Activated CD4-positive, alpha-beta T cell treated with anti-CD3 and anti-CD28 coated beads for 36 hours (primary cell): ENCODE results near the gene FBXO3. TPM values are rescaled to one million over a fixed set of nuclear protein-coding genes. Genes with fewer than 3 reads are reported as not detected.
A peak's percentile ranks its signal among the peaks of the same experiment; 100 is the strongest.
"Not testable (repeated sequence)": the region's sequence is repeated elsewhere in the genome, so short reads cannot be mapped to it uniquely, and the experiment has no call there.

ENCODE experiments used
- ATAC-seq: fragments of 200-7000 bp; cut with Tn5 transposase; one replicate; pipeline ENCODE4 v1.10.0; 2021; ENCODE audit warnings: mild to moderate bottlenecking, moderate library complexity
- CTCF ChIA-PET: fragments of 350-600 bp; sonication (Branson Sonifier 250); formaldehyde crosslinking; loops from one replicate; lab custom pipeline; 2021; ENCODE audit warnings: antibody characterized with exemption; lab: Charles Lee
- POLR2A ChIA-PET: fragments of 350-600 bp; sonication (Branson Sonifier 250); formaldehyde crosslinking; loops from one replicate; lab custom pipeline; 2021; ENCODE audit warnings: antibody characterized with exemption, inconsistent platforms; lab: Charles Lee
- DNase-seq: peaks from one replicate; pipeline ENCODE4 v3.0.0-alpha.2; 2020
- H3K27ac Mint-ChIP-seq: one replicate; pipeline ENCODE4 v1.8.0; 2021; ENCODE audit warnings: mixed read lengths
- H3K27me3 Mint-ChIP-seq: one replicate; pipeline ENCODE4 v1.8.0; 2021; ENCODE audit warnings: mixed read lengths
- H3K36me3 Mint-ChIP-seq: one replicate; pipeline ENCODE4 v1.8.0; 2021; ENCODE audit warnings: low read depth, mixed read lengths
- H3K4me1 Mint-ChIP-seq: one replicate; pipeline ENCODE4 v1.8.0; 2021; ENCODE audit warnings: mixed read lengths
- H3K4me3 Mint-ChIP-seq: one replicate; pipeline ENCODE4 v1.8.0; 2021; ENCODE audit warnings: mild to moderate bottlenecking, moderate library complexity, mixed read lengths
- H3K9me3 Mint-ChIP-seq: one replicate; pipeline ENCODE4 v1.8.0; 2021; ENCODE audit warnings: low read depth, mixed read lengths
- intact Hi-C, 2 experiments: fragments of 100-400 bp; cut with DNase I in 1 of 2; cut with micrococcal nuclease in 1 of 2; formaldehyde crosslinking; loops; one replicate each; pipeline versions ENCODE4 v1.14.2 to v1.15.1; 2022 to 2024; cut with DNase I, micrococcal nuclease
- total RNA-seq, 2 experiments: library from RNA; stranded (reverse); gene quantifications; one replicate each; pipeline ENCODE4 v1.2.3, GENCODE V29; 2021

Gene FBXO3
- total RNA-seq, 2 experiments from 2014 or later = 11.4 to 12.2 TPM

GRCh38 chr11:33729072-33729664, 45.2 kb downstream of the FBXO3 start:
- H3K27me3 Mint-ChIP-seq, H3K4me3 Mint-ChIP-seq, CTCF ChIA-PET, ATAC-seq, intact Hi-C loops, H3K9me3 Mint-ChIP-seq, POLR2A ChIA-PET, DNase-seq, H3K27ac Mint-ChIP-seq: not testable (repeated sequence)
- H3K4me1 Mint-ChIP-seq = peaks cover 48% of the 10 kb centered on the region
- H3K36me3 Mint-ChIP-seq = peaks cover 25% of the 10 kb centered on the region

GRCh38 chr11:33727539-33727938, 46.8 kb downstream of the FBXO3 start:
- intact Hi-C loops, CTCF ChIA-PET, ATAC-seq, POLR2A ChIA-PET, DNase-seq, H3K4me3 Mint-ChIP-seq, H3K9me3 Mint-ChIP-seq, H3K27me3 Mint-ChIP-seq, H3K27ac Mint-ChIP-seq: not testable (repeated sequence)
- Mint-ChIP-seq H3K36me3 (peaks cover 13% of the 10 kb centered on the region), H3K4me1 (peaks cover 52% of the 10 kb centered on the region)

- Mint-ChIP-seq H3K9me3 (no peaks in the 10 kb centered on the region), H3K27ac (no peak overlapping the region), H3K27me3 (peaks cover 3% of the 10 kb centered on the region), H3K4me3 (no peak overlapping the region), H3K36me3 (peaks cover 18% of the 10 kb centered on the region), H3K4me1 (peaks cover 49% of the 10 kb centered on the region)
- intact Hi-C loops = no loop called here
- CTCF ChIA-PET = no interaction called here
- POLR2A ChIA-PET = no interaction called here
- ATAC-seq (no peak), DNase-seq (no peak)
Measured at GRCh38 chr11:33725496-33725895, 48.8 kb downstream of the FBXO3 start.

GRCh38 chr11:33724644-33725035, 49.7 kb downstream of the FBXO3 start:
- Mint-ChIP-seq H3K36me3 (peaks cover 25% of the 10 kb centered on the region), H3K27ac (peak overlapping the region; percentile 5), H3K9me3 (no peaks in the 10 kb centered on the region), H3K27me3 (peaks cover 3% of the 10 kb centered on the region), H3K4me3 (no peak overlapping the region), H3K4me1 (peaks cover 49% of the 10 kb centered on the region)
- ATAC-seq = no peak
- CTCF ChIA-PET = interaction anchor here (1.3 kb wide), 1 partner anchor 134 kb away, joined by 4 read pairs; no protein-coding TSS in a partner anchor
- intact Hi-C loops = no loop called here
- DNase-seq = no peak
- POLR2A ChIA-PET = no interaction called here

GRCh38 chr11:33723238-33723881, 51.0 kb downstream of the FBXO3 start:
- H3K36me3 Mint-ChIP-seq = peaks cover 24% of the 10 kb centered on the region
- CTCF ChIA-PET = interaction anchor here (0.6 to 1.2 kb wide), 4 partner anchors 9 to 348 kb away, joined by 3 to 7 read pairs (median 3); no protein-coding TSS in a partner anchor

GRCh38 chr11:33722590-33723234, 51.6 kb downstream of the FBXO3 start:
- intact Hi-C loops = loop anchor here (1.0 kb wide), 2 partner anchors 9 to 14 kb away; partner anchors contain the start of gene CD59 (in 1 of the 2)
- H3K27ac Mint-ChIP-seq = peak overlapping the region; percentile 74

More at GRCh38 chr11:33723238-33723881, 51.0 kb downstream of the FBXO3 start:
- H3K9me3 Mint-ChIP-seq = no peaks in the 10 kb centered on the region
- DNase-seq (no peak), ATAC-seq (peak; percentile 34)
- POLR2A ChIA-PET = interaction anchor here (1.3 kb wide), 1 partner anchor 14 kb away, joined by 5 read pairs; no protein-coding TSS in a partner anchor
- H3K4me1 Mint-ChIP-seq = peaks cover 46% of the 10 kb centered on the region
- H3K4me3 Mint-ChIP-seq = no peak overlapping the region
- H3K27me3 Mint-ChIP-seq = peaks cover 3% of the 10 kb centered on the region
- peak overlapping the region; percentile 74 for H3K27ac Mint-ChIP-seq
- intact Hi-C loops = loop anchor here (1.0 kb wide), 1 partner anchor 8 kb away; no protein-coding TSS in a partner anchor

GRCh38 chr11:33721984-33722383, 52.3 kb downstream of the FBXO3 start:
- H3K27me3 Mint-ChIP-seq = peaks cover 3% of the 10 kb centered on the region
- DNase-seq = no peak
- intact Hi-C loops = loop anchor here in 1 of 2 experiments (1.0 kb wide), 1 partner anchor 14 kb away; the partner anchor contains the start of gene CD59
- peaks cover 23% of the 10 kb centered on the region for H3K36me3 Mint-ChIP-seq
- CTCF ChIA-PET = interaction anchor here (1.1 to 1.5 kb wide), 2 partner anchors 8 to 15 kb away, joined by 4 to 7 read pairs; no protein-coding TSS in a partner anchor
- H3K4me3 Mint-ChIP-seq = no peak overlapping the region
- peaks cover 46% of the 10 kb centered on the region for H3K4me1 Mint-ChIP-seq
- ATAC-seq = no peak
- POLR2A ChIA-PET = interaction anchor here (1.3 kb wide), 1 partner anchor 15 kb away, joined by 5 read pairs; no protein-coding TSS in a partner anchor
- H3K9me3 Mint-ChIP-seq = no peaks in the 10 kb centered on the region
- H3K27ac Mint-ChIP-seq = no peak overlapping the region

More at GRCh38 chr11:33722590-33723234, 51.6 kb downstream of the FBXO3 start:
- Mint-ChIP-seq H3K4me3 (no peak overlapping the region), H3K9me3 (no peaks in the 10 kb centered on the region), H3K27me3 (peaks cover 3% of the 10 kb centered on the region), H3K4me1 (peaks cover 46% of the 10 kb centered on the region), H3K36me3 (peaks cover 21% of the 10 kb centered on the region)
- ChIA-PET POLR2A (interaction anchor here (1.3 kb wide), 1 partner anchor 14 kb away, joined by 5 read pairs; no protein-coding TSS in a partner anchor), CTCF (interaction anchor here (0.6 to 1.5 kb wide), 4 partner anchors 9 to 105 kb away, joined by 3 to 7 read pairs (median 4); no protein-coding TSS in a partner anchor)
- ATAC-seq = peak; percentile 91
- peak; percentile 76 for DNase-seq

- DNase-seq (no peak), ATAC-seq (peak; percentile 7)
- Mint-ChIP-seq H3K4me3 (no peak overlapping the region), H3K27ac (no peak overlapping the region), H3K4me1 (peaks cover 44% of the 10 kb centered on the region), H3K27me3 (peaks cover 1% of the 10 kb centered on the region), H3K36me3 (peaks cover 28% of the 10 kb centered on the region), H3K9me3 (no peaks in the 10 kb centered on the region)
- ChIA-PET POLR2A (no interaction called here), CTCF (interaction anchor here (1.5 kb wide), 1 partner anchor 16 kb away, joined by 4 read pairs; no protein-coding TSS in a partner anchor)
- intact Hi-C loops = no loop called here
Measured at GRCh38 chr11:33721426-33721825, 52.9 kb downstream of the FBXO3 start.

- ChIA-PET CTCF (interaction anchor here (1.3 to 1.9 kb wide), 2 partner anchors 18 to 23 kb away, joined by 4 to 9 read pairs; no protein-coding TSS in a partner anchor), POLR2A (no interaction called here)
- Mint-ChIP-seq H3K4me1 (peaks cover 34% of the 10 kb centered on the region), H3K4me3 (no peak overlapping the region), H3K27me3 (no peaks in the 10 kb centered on the region), H3K36me3 (peaks cover 30% of the 10 kb centered on the region), H3K9me3 (no peaks in the 10 kb centered on the region), H3K27ac (no peak overlapping the region)
- intact Hi-C loops = no loop called here
- ATAC-seq (no peak), DNase-seq (no peak)
Measured at GRCh38 chr11:33719587-33719986, 54.7 kb downstream of the FBXO3 start.

- intact Hi-C loops = no loop called here
- H3K36me3 Mint-ChIP-seq = peaks cover 30% of the 10 kb centered on the region
- ChIA-PET POLR2A (no interaction called here), CTCF (interaction anchor here (0.9 to 4.4 kb wide), 2 partner anchors 24 to 90 kb away, joined by 3 to 66 read pairs; no protein-coding TSS in a partner anchor)
- no peaks in the 10 kb centered on the region for H3K27me3 Mint-ChIP-seq
- H3K9me3 Mint-ChIP-seq = no peaks in the 10 kb centered on the region
- peaks cover 23% of the 10 kb centered on the region for H3K4me1 Mint-ChIP-seq
- DNase-seq = no peak
- H3K27ac Mint-ChIP-seq = no peak overlapping the region
- H3K4me3 Mint-ChIP-seq = no peak overlapping the region
- ATAC-seq = no peak
Measured at GRCh38 chr11:33718440-33718839, 55.9 kb downstream of the FBXO3 start.
